Transverse colon (tissue), 4 donors: ENCODE measurements around the gene RHOC. TPM values are rescaled to one million over a fixed set of nuclear protein-coding genes. Genes with fewer than 3 reads are reported as not detected.
A peak's percentile ranks its signal among the peaks of the same experiment; 100 is the strongest.

Experiments
- DNase-seq: peaks from one replicate; pipeline ENCODE4 v3.0.0-alpha.2; 2019
- H3K27ac ChIP-seq, 4 donors: fragments of 200-600 bp; sonication (generic); 2 replicates each; pipeline ENCODE4 v1.5.1; 2016 to 2018; ENCODE audit warnings: inconsistent platforms in 4 of 4
- H3K27me3 ChIP-seq: fragments of 200-600 bp; sonication (generic); 2 replicates; pipeline ENCODE4 v1.5.1; 2017; ENCODE audit warnings: inconsistent platforms
- H3K36me3 ChIP-seq, 4 donors: fragments of 200-600 bp; sonication (generic); 2 replicates each; pipeline ENCODE4 v1.5.1; 2017 to 2019; ENCODE audit warnings: inconsistent platforms in 4 of 4
- H3K4me1 ChIP-seq, 4 donors: fragments of 200-600 bp; sonication (generic); 2 replicates each; pipeline ENCODE4 v1.5.1; 2017 to 2020; ENCODE audit warnings: inconsistent platforms in 4 of 4
- H3K4me3 ChIP-seq, 4 donors: fragments of 200-600 bp; sonication (generic); 1 replicate in 1 of 4; 2 replicates in 3 of 4; pipeline versions ENCODE4 v1.5.1 to v1.6.1; 2017 to 2019; ENCODE audit warnings: inconsistent platforms in 4 of 4
- H3K9me3 ChIP-seq, 2 donors: fragments of 200-600 bp; sonication (generic); 2 replicates each; pipeline ENCODE4 v1.5.1; 2017 to 2019; ENCODE audit warnings: inconsistent platforms in 2 of 2
- CTCF ChIP-seq, 5 experiments: fragments of 200-600 bp in 3 of 5; fragments of 450-650 bp in 2 of 5; sonication (generic) in 3 of 5; IDR thresholded peaks; 1 replicate in 2 of 5; 2 replicates in 3 of 5; pipeline ENCODE4 v1.5.1; 2016 to 2017; ENCODE audit warnings: antibody characterized with exemption in 5 of 5, inconsistent platforms in 3 of 5, mild to moderate bottlenecking in 2 of 5, moderate library complexity in 1 of 5
- EP300 ChIP-seq: sonication (generic); formaldehyde crosslinking; IDR thresholded peaks from one replicate; pipeline ENCODE4 v1.6.1; 2017; ENCODE audit warnings: antibody characterized with exemption, low read depth
- POLR2A ChIP-seq: fragments of 450-650 bp; IDR thresholded peaks from one replicate; pipeline ENCODE4 v1.6.1; 2016; ENCODE audit warnings: antibody characterized with exemption, mild to moderate bottlenecking, moderate library complexity
- POLR2AphosphoS5 ChIP-seq, 3 donors: sonication (generic); formaldehyde crosslinking; IDR thresholded peaks; one replicate each; pipeline ENCODE4 v1.6.1; 2016; ENCODE audit warnings: antibody characterized with exemption in 3 of 3
- WGBS, 2 donors: methylation state at CpG; one replicate each; pipeline ENCODE4 v1.1.5; 2018; ENCODE audit warnings: low coverage in 1 of 2; 5-methylcytosine and 5-hydroxymethylcytosine counted together
- in situ Hi-C, 4 donors: fragments of 200-750 bp; cut with MboI; loops; one replicate each; pipeline versions ENCODE4 v1.15.0 to v1.15.1; 2017; ENCODE audit warnings: low sequenced_read_pairs in 3 of 4, low pct_ligation_motif_present in 1 of 4, low pct_unique_long_range_greater_than_20kb in 1 of 4
- intact Hi-C: fragments of 100-400 bp; cut with DNase I; formaldehyde crosslinking; loops from one replicate; pipeline ENCODE4 v1.15.1; 2023; ENCODE audit warnings: low total_unique reads
- total RNA-seq, 4 donors: library from RNA; depleted of rRNA; stranded (reverse); fragments of >200 nt; gene quantifications; one replicate each; pipeline ENCODE4 v1.1.0, GENCODE V29; 2016

The RHOC gene
- total RNA-seq, 4 donors from 2014 or later: 438 to 737 (median 617) TPM

GRCh38 chr1:112716133-112716720, 9.3 kb upstream of the RHOC start:
- WGBS, 2 donors: 17% methylated on average over 13 of the region's 13 CpGs; no CpG with 5 or more reads in 1 of the 2 donors
- Histone ChIP-seq H3K27ac (peak overlapping the region; percentile 64 to 80 (median 72)), H3K27me3 (no peaks in the 10 kb centered on the region), H3K36me3 (no peaks in the 10 kb centered on the region), H3K4me3 (peak overlapping the region in 3 of 4 donors; percentile 50 to 61 (median 57)), H3K4me1 (peaks cover 0 to 39% (median 27%) of the 10 kb centered on the region in 4 donors), H3K9me3 (no peaks in the 10 kb centered on the region)
- TF ChIP-seq EP300 (no peak), POLR2A (no peak), POLR2AphosphoS5 (IDR thresholded peaks at IDR 0.05) (no peak), CTCF (IDR thresholded peaks at IDR 0.05) (peak; percentile 93 to 98 (median 95))
- DNase-seq: peak; percentile 91
- intact Hi-C loops (loop anchor here (5.0 to 10.0 kb wide), 2 partner anchors 86 to 359 kb away; partner anchors contain the start of gene LRIG2), in situ Hi-C loops (loop anchor here in 2 of 4 donors (5.0 to 25.0 kb wide), 3 partner anchors 91 to 346 kb away; partner anchors contain the start of genes CAPZA1 (in 1 of the 2), LRIG2 (in 1 of the 2) and ST7L (in 1 of the 2))

- peak; percentile 39 for TF ChIP-seq POLR2A
- no peak for TF ChIP-seq CTCF (IDR thresholded peaks at IDR 0.05)
- no peak for TF ChIP-seq EP300
- TF ChIP-seq POLR2AphosphoS5 (IDR thresholded peaks at IDR 0.05): peak in 2 of 3 donors; percentile 32 to 40
- H3K9me3 ChIP-seq: no peaks in the 10 kb centered on the region
- H3K27ac ChIP-seq: peak within 1 kb of the TSS; percentile 64 to 80 (median 72)
- 2% methylated on average over 21 of the region's 51 CpGs; no CpG with 5 or more reads in 1 of the 2 donors for WGBS, 2 donors
- intact Hi-C loops (loop anchor here (5.0 to 10.0 kb wide), 2 partner anchors 87 to 359 kb away; partner anchors contain the start of gene LRIG2), in situ Hi-C loops (loop anchor here in 2 of 4 donors (5.0 to 25.0 kb wide), 3 partner anchors 92 to 347 kb away; partner anchors contain the start of genes CAPZA1 (in 1 of the 2), LRIG2 (in 1 of the 2) and ST7L (in 1 of the 2))
- peak within 1 kb of the TSS; percentile 32 to 61 (median 54) for H3K4me3 ChIP-seq
- peaks cover 0 to 39% (median 27%) of the 10 kb centered on the region in 4 donors for H3K4me1 ChIP-seq
- DNase-seq: peak; percentile 100
- no peaks in the 10 kb centered on the region for H3K27me3 ChIP-seq
- H3K36me3 ChIP-seq: no peaks in the 10 kb centered on the region
Measured at GRCh38 chr1:112715264-112716053, 8.5 kb upstream of the RHOC start, which contains the start of gene PPM1J. TSS of gene PPM1J (minus strand) at chr1:112715332. CDS start at chr1:112715301, 31 bp downstream.

- TF ChIP-seq CTCF (IDR thresholded peaks at IDR 0.05) (peak in 1 of 5 experiments; percentile 12), POLR2A (no peak), POLR2AphosphoS5 (IDR thresholded peaks at IDR 0.05) (no peak), EP300 (no peak)
- in situ Hi-C loops: loop anchor here in 2 of 4 donors (5.0 to 25.0 kb wide), 3 partner anchors 93 to 348 kb away; partner anchors contain the start of genes CAPZA1 (in 1 of the 2), LRIG2 (in 1 of the 2) and ST7L (in 1 of the 2)
- DNase-seq: no peak
- Histone ChIP-seq H3K4me3 (peak overlapping the region; percentile 16 to 61 (median 54)), H3K27ac (peak overlapping the region in 2 of 4 donors; percentile 64 to 77), H3K4me1 (peaks cover 0 to 39% (median 27%) of the 10 kb centered on the region in 4 donors), H3K36me3 (no peaks in the 10 kb centered on the region), H3K27me3 (no peaks in the 10 kb centered on the region), H3K9me3 (no peaks in the 10 kb centered on the region)
- WGBS, 2 donors: 3% methylated on average over 62 of the region's 86 CpGs; no CpG with 5 or more reads in 1 of the 2 donors
- intact Hi-C loops: loop anchor here (5.0 to 10.0 kb wide), 2 partner anchors 88 to 360 kb away; partner anchors contain the start of gene LRIG2
Measured at GRCh38 chr1:112714313-112715263, 7.7 kb upstream of the RHOC start.
